HG02884 (cell line): ENCODE results near the gene NLRC3.

ENCODE experiments used
- ATAC-seq: cut with Tn5 transposase; IDR thresholded peaks from one replicate; pipeline ENCODE4 v1.9.1; 2021; ENCODE audit warnings: mild to moderate bottlenecking, moderate library complexity; ENCODE audit not compliant: unreplicated experiment

The NLRC3 gene

DNA sequence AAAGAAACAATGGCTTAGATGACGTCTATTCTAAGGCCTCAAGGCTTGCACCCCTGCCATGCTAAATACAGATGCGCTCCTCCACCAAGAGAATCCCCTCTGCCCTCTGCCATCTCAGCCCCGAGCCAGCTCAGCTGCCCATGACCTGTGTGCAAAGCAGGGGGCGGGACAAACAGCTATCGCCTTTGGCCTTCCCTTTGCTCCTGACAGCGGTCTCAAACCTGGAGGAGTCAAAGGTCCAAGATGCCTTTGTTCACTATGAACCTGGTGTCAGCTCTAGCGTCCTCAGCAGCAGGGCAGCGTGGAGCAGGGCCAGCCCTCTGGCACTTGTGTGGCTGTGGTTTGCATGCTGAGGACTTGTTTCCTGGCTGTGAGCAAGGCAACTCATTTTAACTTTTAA is 21.9 kb upstream of the NLRC3 start:
- ATAC-seq = no peak

GRCh38 chr16:3598236-3598635 is 21.0 kb upstream of the NLRC3 start:
- ATAC-seq = no peak

GRCh38 chr16:3597676-3598075 is 20.5 kb upstream of the NLRC3 start:
- ATAC-seq = no peak

- no peak for ATAC-seq
Observed at GRCh38 chr16:3597226-3597625, 20.0 kb upstream of the NLRC3 start.

DNA sequence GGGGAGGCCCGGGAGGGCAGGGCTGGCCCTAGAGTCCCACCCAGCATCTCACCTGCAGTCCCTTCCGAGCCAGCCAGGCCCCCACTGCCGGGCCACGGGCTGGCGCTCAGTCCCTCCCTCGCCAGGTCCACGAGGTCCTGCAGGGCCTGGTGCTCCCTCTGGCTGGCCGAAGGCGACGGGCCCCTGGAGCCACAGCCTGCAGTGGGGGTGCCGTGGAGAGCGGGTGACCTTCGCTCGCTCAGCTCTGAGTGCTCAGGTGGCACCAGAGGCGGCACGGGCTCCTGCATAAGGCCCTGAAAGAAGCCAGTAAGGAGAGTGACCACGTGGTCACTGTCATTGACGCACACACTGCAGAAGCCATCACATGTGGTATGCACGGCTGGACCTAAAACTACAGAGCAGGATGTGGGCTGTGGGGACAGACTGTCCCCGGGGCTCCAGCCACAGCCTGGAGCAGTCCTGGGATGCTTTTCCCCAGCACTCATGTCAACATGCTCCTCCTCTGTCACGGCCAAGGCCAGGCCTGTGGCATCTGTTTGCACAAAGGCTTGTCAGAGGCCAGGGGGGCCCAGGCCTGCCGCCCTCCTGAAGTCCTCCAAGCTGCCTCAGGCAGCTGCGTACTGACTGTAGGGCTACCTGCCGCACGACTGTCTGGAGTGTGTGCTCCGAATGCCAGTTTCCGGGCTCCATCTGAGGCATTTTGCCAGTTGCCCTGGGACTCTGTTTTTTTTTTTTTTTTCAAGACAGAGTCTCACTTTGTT is 19.1 kb upstream of the NLRC3 start:
- no peak for ATAC-seq

- no peak for ATAC-seq
Observed at GRCh38 chr16:3595521-3596021, 18.4 kb upstream of the NLRC3 start.

GRCh38 chr16:3595110-3595486 is 17.9 kb upstream of the NLRC3 start:
- no peak for ATAC-seq

GRCh38 chr16:3594316-3595109 is 17.3 kb upstream of the NLRC3 start:
- no peak for ATAC-seq

- ATAC-seq = no peak
Observed at GRCh38 chr16:3592559-3592958, 15.4 kb upstream of the NLRC3 start.

- no peak for ATAC-seq
Observed at GRCh38 chr16:3591991-3592390, 14.8 kb upstream of the NLRC3 start.

DNA sequence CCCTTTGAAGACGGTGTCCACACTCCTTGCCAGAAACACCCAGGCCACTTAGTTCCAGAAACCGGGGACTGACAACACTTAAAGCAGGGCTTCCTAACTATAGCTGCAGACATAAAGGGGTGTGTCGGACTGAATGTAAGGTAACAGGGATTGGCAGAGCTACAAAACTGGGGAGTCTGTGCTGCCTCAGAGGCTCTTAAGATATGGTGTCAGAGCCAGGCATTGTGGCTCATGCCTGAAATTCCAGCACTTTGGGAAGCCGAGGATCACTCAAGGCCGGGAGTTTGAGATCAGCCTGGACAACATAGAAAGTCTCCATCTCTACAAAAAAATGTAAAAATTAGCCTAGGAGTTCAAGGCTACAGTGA is 14.2 kb upstream of the NLRC3 start:
- no peak for ATAC-seq

DNA sequence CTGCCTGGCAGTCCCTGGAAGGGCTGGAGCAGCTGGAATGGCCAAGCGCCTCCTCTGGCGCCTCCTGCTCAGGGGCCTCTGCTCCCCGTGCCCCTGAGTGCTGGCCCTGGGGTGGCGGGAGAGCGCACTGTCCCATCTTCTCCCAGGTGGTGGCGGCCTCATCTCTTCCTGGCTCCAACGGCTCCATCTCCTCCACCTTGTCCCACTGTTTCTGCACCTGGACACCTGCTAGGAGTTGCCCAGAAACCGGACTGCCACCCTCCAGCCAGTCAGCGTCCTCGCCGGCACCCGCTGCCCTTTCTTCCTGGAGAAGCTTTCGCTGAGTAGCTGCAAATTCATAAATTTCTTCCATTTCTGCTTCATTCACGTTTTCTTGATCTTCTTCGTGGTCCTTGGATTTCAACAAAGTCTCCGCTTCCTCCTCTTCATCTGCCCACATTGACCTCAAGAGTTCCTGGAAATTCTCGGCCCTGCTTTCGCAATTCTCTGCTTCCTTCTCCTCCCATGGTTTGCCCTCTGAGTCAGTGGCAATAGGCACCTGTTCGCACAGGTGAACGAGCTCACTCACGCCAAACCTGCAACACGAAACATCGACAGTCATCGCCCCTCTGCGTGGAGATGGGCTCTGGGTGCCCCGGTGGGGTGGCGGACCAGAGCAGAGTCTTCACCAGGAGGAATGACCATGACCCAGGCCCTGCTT is 13.7 kb upstream of the NLRC3 start:
- no peak for ATAC-seq

DNA sequence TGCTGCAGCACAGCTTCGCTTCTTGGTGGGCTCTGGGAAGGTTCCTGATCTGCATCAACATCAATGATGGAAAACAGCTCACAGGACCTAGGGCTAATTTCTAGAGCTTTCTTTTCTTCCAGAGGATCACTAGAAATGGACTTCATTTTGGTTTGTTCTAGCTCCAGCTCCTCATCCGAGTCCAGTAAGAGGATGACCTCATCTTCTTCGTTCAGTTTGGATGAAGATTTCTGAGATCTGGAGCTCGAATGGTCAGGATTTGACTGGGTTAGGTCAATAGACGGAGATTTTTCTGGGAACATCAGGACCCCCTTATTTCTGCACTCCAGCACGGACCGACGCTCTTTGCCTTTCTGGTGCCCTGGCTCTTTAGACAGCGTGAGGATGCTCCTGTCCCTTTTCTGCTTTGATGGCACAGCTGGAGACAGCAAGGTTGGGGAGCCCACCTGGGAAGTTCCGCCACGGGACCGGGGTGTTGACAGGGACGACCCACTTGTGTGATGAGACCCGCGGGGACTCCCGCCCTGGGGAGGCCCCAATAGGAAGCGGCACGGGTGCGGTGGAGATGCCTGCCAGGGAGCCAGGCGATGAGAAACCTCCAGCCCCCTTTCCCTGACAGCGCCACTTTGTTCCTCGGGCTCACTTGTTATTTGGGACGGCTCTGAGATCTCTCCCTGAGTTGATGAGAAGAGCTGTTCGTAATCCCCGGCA is 12.9 kb upstream of the NLRC3 start:
- no peak for ATAC-seq

GRCh38 chr16:3589441-3589921 is 12.3 kb upstream of the NLRC3 start:
- ATAC-seq = no peak

DNA sequence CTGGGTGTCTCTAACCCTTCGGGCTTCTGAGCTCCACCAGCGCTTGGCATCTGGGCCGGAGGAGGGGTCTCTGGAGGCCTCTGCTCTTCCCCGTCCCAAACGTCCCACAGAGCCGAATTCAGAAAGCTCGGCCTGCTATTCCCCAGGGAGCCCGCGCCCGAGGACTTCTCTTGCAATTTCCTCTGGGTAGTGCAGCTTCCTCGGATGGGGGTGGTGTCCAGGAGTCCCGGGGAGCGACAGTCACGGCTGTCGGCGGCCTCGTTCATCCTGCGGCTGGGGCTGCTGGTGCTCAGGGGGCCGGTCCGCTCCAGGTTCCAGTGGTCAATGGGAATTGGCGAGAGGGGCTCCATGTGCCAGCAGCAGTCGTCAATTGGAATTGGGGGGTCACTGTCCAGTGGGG is 11.8 kb upstream of the NLRC3 start:
- no peak for ATAC-seq

DNA sequence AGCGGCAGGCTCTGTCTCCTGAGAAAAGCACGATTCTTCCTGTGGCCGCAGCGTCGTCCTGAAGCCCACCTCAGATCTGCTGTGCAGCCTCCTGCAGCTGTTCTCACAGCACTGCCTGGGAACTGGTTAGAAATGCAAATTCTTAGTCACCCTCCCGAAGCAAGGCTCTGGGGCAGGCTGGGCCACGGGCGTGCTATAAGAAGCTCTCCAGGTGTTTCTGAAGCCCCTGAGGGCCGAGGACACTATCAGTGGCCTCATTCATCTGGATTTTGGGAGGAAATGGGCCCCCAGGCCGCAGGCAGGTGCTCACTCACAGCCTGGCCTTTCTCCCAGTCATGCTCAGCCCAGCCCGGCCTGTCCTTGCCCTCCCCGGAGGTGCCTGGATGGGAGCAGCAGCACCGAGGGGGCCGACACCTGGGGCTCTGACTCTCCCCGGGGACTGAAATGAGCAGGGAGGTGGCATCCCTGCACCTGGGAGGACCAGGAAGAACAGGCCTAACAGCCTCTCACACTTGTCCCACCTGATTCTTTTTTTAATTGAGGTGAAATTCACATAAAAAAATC is 10.4 kb upstream of the NLRC3 start:
- ATAC-seq = no peak

GRCh38 chr16:3584412-3584811 is 7.2 kb upstream of the NLRC3 start:
- ATAC-seq = no peak

GRCh38 chr16:3583303-3584038 is 6.3 kb upstream of the NLRC3 start:
- ATAC-seq = no peak

DNA sequence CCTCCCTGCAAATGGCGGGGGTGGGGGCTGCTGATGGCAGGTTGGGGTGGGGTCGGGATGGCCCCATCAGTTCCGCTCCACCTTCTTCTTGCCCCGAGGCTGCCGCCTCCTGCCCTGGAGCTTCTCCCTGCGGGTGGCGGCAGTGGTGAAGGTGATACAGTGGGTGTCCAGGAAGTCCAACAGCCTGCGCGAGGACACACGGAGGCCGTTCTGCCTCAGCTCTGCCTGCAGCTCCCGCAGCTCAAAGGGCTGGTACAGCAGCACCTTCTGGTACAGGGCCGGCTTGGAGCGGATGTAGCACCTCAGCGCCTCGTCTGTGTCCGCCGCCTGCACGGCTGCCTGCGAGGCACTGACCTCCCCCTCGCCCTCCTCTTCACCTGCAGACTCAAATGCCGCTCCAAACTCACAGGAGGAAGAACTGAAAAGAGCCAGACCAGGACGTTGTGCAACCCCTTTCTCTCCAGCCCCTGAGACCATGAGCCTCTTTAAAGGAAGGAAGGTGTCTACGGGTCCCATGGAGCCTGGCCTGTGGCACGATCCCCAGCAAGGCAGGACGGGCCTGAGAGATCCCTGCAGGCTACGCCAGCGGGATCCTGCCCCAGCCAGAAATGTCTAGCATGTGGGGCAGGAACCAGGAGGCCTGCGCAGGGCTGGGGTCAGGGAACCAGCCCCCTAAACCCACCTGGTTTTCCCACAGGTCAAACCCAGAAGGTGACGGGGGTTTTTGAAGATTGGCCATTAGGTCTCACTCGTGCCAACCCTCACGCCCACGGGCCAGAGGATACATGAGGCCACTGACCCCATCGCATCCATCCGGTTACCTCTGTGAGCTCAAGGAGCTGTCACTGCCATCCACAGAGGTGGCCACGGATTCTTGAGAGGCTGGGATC is 5.3 kb upstream of the NLRC3 start:
- no peak for ATAC-seq
